WERI-Rb-1 (cell line): ENCODE data around the gene BRD9.
"Not testable (repeated sequence)": the region's sequence is repeated elsewhere in the genome, so short reads cannot be mapped to it uniquely, and the experiment has no call there.

Experiments used
- DNase-seq: peaks from one replicate; pipeline ENCODE4 v3.0.0-alpha.2; 2020
- H3K27ac ChIP-seq: fragments of 250-450 bp; sonication (Bioruptor Pico); 2 replicates; pipeline ENCODE4 v1.5.1; 2020; ENCODE audit warnings: mild to moderate bottlenecking, moderate library complexity
- H3K27me3 ChIP-seq: fragments of 250-450 bp; sonication (Bioruptor Pico); 2 replicates; pipeline ENCODE4 v1.5.1; 2021; ENCODE audit warnings: mild to moderate bottlenecking, low read depth, moderate library complexity; ENCODE audit not compliant: insufficient read depth, severe bottlenecking
- H3K36me3 ChIP-seq: fragments of 250-450 bp; sonication (Bioruptor Pico); 2 replicates; pipeline ENCODE4 v1.5.1; 2020; ENCODE audit warnings: mild to moderate bottlenecking, moderate library complexity
- H3K4me3 ChIP-seq: 2 replicates; pipeline ENCODE4 v1.5.1; 2011; ENCODE audit warnings: low read depth, mild to moderate bottlenecking, control low read depth, low read length
- H3K9me3 ChIP-seq: fragments of 250-450 bp; sonication (Bioruptor Pico); 2 replicates; pipeline ENCODE4 v1.5.1; 2021; ENCODE audit warnings: mild to moderate bottlenecking, moderate library complexity; ENCODE audit not compliant: severe bottlenecking
- CTCF ChIP-seq: IDR thresholded peaks from 2 replicates; pipeline ENCODE4 v1.5.1; 2011; ENCODE audit warnings: low read depth, mild to moderate bottlenecking, control low read depth, inconsistent platforms, low read length

Gene BRD9

DNA sequence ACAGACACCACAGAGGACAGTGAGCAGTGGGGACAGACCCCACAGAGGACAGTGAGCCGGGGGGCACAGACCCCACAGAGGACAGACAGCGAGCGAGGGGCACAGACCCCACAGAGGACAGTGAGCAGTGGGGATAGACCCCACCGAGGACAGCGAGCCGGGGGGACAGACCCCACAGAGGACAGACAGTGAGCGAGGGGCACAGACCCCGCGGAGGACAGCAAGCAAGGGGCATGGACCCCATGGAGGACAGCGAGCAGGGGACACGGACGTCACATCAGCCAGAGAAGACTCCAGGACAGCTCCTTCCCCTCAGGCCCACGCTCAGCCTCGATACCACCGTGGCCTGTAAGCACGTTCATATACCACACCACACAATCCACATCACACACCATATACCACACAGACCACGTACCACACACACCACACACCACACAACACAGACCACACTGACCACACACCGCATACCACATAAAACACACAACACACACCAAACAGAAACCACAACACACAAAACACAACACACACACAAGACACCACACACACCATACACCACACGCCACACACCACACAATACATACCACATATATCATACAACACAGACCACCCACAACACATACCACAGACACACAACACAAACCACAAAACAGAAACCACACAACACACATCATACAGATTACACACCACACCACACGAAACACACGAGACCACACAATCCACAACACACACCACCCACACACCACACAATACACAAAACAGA lies 36.6 kb downstream of the BRD9 start:
- TF ChIP-seq CTCF, result no peak
- peaks cover 3% of the 10 kb centered on the region for H3K27me3 ChIP-seq
- no peak overlapping the region for H3K27ac ChIP-seq
- no peak for DNase-seq
- H3K9me3 ChIP-seq, result no peaks in the 10 kb centered on the region
- H3K36me3 ChIP-seq, result peaks cover 4% of the 10 kb centered on the region
- no peak overlapping the region for H3K4me3 ChIP-seq

- TF ChIP-seq CTCF, result no peak
- Histone ChIP-seq H3K9me3 (no peaks in the 10 kb centered on the region), H3K4me3 (no peak overlapping the region), H3K27me3 (peaks cover 3% of the 10 kb centered on the region), H3K27ac (no peak overlapping the region), H3K36me3 (no peaks in the 10 kb centered on the region; the same call in 1 of the 2 replicates)
- no peak for DNase-seq
Measured at GRCh38 chr5:854966-855743, 37.4 kb downstream of the BRD9 start.

GRCh38 chr5:854217-854616 lies 38.4 kb downstream of the BRD9 start:
- H3K27ac ChIP-seq, result no peak overlapping the region
- peaks cover 3% of the 10 kb centered on the region for H3K27me3 ChIP-seq
- peaks cover 3% of the 10 kb centered on the region; the same call in 1 of the 2 replicates for H3K36me3 ChIP-seq
- no peak for DNase-seq
- TF ChIP-seq CTCF, result no peak
- H3K4me3 ChIP-seq, result no peak overlapping the region
- H3K9me3 ChIP-seq, result no peaks in the 10 kb centered on the region

DNA sequence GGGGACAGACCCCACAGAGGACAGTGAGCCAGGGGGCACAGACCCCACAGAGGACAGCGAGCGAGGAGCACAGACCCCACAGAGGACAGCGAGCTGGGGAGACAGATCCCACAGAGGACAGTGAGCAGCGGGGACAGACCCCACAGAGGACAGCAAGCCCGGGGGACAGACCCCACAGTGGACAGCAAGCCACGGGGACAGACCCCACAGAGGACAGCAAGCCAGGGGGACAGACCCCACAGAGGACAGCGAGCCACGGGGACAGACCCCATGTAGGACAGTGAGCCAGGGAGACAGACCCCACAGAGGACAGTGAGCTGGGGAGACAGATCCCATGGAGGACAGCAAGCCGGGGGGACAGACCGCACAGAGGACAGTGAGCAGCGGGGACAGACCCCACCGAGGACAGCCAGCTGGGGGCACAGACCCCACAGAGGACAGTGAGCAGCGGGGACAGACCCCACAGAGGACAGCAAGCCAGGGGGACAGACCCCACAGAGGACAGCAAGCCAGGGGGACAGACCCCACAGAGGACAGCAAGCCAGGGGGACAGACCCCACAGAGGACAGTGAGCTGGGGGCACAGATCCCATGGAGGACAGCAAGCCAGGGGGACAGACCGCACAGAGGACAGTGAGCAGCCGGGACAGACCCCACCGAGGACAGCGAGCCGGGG lies 39.0 kb downstream of the BRD9 start:
- DNase-seq, H3K4me3 ChIP-seq, H3K36me3 ChIP-seq, H3K27ac ChIP-seq, H3K9me3 ChIP-seq, H3K27me3 ChIP-seq: not testable (repeated sequence)

DNA sequence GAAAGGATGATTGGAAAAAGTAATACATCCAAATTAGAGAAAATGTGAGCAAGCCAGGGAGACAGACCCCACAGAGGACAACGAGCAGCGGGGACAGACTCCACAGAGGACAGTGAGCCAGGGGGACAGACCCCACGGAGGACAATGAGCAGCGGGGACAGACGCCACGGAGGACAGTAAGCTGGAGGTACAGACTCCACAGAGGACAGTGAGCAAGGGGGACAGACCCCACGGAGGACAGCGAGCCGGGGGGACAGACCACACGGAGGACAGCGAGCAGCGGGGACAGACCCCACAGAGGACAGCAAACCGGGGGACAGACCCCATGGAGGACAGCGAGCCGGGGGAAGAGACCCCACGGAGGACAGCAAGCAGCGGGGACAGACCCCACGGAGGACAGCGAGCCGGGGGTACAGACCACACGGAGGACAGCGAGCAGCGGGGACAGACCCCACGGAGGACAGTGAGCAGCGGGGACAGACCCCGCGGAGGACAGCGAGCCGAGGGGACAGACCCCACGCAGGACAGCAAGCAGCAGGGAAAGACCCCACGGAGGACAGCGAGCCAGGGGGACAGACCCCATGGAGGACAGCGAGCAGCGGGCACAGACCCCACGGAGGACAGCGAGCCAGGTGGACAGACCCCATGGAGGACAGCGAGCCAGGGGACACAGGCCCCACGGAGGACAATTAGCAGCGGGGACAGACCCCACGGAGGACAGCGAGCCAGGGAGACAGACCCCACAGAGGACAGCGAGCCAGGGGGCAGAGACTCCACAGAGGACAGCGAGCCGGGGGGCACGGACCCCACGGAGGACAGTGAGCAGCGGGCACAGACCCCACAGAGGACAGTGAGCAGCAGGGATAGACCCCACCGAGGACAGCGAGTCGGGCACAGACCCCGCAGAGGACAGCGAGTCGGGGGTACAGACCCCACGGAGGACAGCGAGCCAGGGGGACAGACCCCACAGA lies 39.9 kb downstream of the BRD9 start:
- Histone ChIP-seq H3K9me3 (no peaks in the 10 kb centered on the region), H3K27me3 (peaks cover 3% of the 10 kb centered on the region), H3K4me3 (no peak overlapping the region), H3K36me3 (peaks cover 3% of the 10 kb centered on the region; the same call in 1 of the 2 replicates), H3K27ac (no peak overlapping the region)
- DNase-seq, result no peak
- no peak for TF ChIP-seq CTCF
